Natural killer cell treated with Interleukin-12 subunit alpha and Interleukin-12 subunit beta and Interleukin-15 and Interleukin-18, amount 100 ng/mL, for 72 hours (primary cell): ENCODE data around the gene BEGAIN. TPM values are rescaled to one million over a fixed set of nuclear protein-coding genes. Genes with fewer than 3 reads are reported as not detected.
A peak's percentile ranks its signal among the peaks of the same experiment; 100 is the strongest.

Experiments
- ATAC-seq, 2 donors: fragments of 150-1000 bp; cut with Tn5 transposase in 1 of 2; sonication (Bioruptor Pico), chemical (Tn5 transposase) in 1 of 2; 2 replicates each; pipeline ENCODE4 v1.10.0; 2021
- DNase-seq: peaks from one replicate; pipeline ENCODE4 v3.0.0; 2022; ENCODE audit warnings: low spot score
- H3K27ac Mint-ChIP-seq, 2 donors: 1 replicate in 1 of 2; 2 replicates in 1 of 2; pipeline ENCODE4 v1.8.0; 2022; ENCODE audit warnings: mixed read lengths in 2 of 2, mild to moderate bottlenecking in 1 of 2, moderate library complexity in 1 of 2
- H3K27me3 Mint-ChIP-seq, 2 donors: 1 replicate in 1 of 2; 2 replicates in 1 of 2; pipeline ENCODE4 v1.8.0; 2022; ENCODE audit warnings: mixed read lengths in 2 of 2
- H3K36me3 Mint-ChIP-seq: one replicate; pipeline ENCODE4 v1.8.0; 2022; ENCODE audit warnings: mixed read lengths
- H3K4me1 Mint-ChIP-seq, 2 donors: 1 replicate in 1 of 2; 2 replicates in 1 of 2; pipeline ENCODE4 v1.8.0; 2022; ENCODE audit warnings: low read depth in 2 of 2, mixed read lengths in 2 of 2, mild to moderate bottlenecking in 1 of 2
- H3K4me3 Mint-ChIP-seq: one replicate; pipeline ENCODE4 v1.8.0; 2022; ENCODE audit warnings: mixed read lengths
- H3K9me3 Mint-ChIP-seq: 2 replicates; pipeline ENCODE4 v1.8.0; 2022; ENCODE audit warnings: mixed read lengths
- total RNA-seq, 2 donors: library from RNA; stranded (reverse); gene quantifications; one replicate each; pipeline ENCODE4 v1.2.3, GENCODE V29; 2022

Gene BEGAIN
- total RNA-seq, 2 donors from 2014 or later, result not detected

DNA sequence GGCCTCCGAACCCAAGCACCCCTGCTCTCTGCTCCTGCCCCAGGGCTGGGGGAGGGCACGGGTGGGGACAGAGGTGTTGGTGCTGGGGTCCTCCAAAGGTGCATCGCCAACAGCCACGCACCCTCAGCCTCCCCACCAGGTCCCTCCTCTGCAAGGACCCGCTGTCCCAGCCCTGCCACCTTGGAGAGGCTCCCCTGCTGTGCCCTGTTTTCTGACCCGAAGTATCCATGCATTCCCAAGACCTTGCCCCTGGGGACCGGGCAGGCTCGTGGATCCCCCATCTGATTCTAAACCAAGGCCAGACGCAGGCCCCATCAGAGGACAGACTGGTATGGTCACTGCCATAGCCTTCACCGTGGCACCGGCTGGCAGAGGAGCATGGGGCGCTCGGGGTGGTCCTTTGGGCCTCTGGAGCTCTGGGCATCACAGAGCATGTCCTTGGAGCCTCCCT is 22.7 kb upstream of the BEGAIN start:
- ATAC-seq (no peak), DNase-seq (peak; percentile 50)
- H3K27ac Mint-ChIP-seq, result no peak overlapping the region
- no peaks in the 10 kb centered on the region for H3K9me3 Mint-ChIP-seq
- no peaks in the 10 kb centered on the region for H3K36me3 Mint-ChIP-seq
- no peaks in the 10 kb centered on the region for H3K4me1 Mint-ChIP-seq
- peaks cover 0 to 7% of the 10 kb centered on the region in 2 donors for H3K27me3 Mint-ChIP-seq
- H3K4me3 Mint-ChIP-seq, result no peak overlapping the region

DNA sequence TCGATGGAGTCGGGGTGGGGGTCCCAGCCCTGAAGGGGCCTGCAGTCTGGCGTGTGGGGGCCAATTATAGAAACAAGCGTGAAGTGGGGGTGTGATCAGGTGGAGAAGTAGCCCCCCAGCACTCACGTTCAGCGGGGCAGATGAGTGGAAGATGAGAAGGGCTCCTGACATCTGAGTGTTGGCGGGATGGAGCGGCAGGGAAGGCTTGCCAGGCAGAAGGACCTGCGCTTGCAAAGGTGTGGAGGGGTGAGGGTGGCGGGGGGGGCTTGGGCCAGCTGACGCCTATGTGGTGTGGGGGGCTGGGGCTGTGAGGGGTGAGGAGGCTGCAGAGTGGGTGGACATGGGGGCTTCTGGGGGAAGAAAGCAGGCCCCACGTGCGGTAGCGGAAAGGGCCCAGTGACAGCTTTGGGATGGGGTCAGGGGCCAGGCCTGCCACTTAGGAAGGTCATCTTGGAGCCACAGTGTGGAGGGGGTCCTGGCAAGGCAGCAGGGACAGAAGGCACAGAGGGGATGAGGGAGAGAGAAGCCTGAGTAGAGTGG is 22.2 kb upstream of the BEGAIN start:
- no peak overlapping the region for H3K4me3 Mint-ChIP-seq
- H3K4me1 Mint-ChIP-seq, result no peaks in the 10 kb centered on the region
- ATAC-seq (peak in 1 of 2 donors; percentile 7), DNase-seq (peak; percentile 44)
- H3K27me3 Mint-ChIP-seq, result peaks cover 0 to 7% of the 10 kb centered on the region in 2 donors
- no peaks in the 10 kb centered on the region for H3K36me3 Mint-ChIP-seq
- no peaks in the 10 kb centered on the region for H3K9me3 Mint-ChIP-seq
- no peak overlapping the region for H3K27ac Mint-ChIP-seq

DNA sequence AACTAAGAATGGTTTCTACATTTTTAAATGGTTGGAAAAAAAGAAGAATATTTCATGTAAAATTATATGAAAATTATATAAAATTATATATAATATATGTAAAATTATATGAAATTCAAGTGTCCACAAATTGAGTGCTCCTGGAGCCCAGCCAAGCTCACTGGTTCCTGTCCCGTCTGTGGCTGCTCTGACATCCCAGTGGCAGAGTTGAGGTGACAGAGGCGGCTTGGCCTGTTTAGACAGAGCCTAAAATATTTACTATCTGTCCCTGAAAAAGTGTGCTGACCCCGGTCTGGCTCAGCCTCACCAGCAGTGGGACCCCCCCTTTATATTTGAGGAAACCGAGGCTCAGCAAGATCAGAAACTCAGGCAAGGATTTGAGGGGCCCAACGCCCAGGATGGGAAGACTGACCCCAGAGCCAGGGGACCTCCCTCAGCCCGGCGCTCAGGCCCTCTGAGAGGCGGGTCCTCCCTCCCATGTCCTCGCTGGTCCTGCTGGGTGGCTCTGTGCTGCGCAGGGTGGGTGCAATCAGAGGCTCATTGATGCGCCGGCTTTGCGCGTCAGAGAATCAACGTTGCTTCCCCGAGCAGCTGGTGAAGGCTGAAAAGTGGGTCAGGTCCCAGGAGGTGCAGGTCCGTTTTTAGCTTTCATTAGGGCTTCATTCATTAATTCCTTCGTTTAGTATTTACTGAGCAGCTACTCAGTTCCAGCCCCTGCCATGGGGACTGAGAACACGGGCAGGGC is 21.5 kb upstream of the BEGAIN start:
- ATAC-seq, result no peak
- H3K27ac Mint-ChIP-seq, result no peak overlapping the region
- H3K36me3 Mint-ChIP-seq, result no peaks in the 10 kb centered on the region

DNA sequence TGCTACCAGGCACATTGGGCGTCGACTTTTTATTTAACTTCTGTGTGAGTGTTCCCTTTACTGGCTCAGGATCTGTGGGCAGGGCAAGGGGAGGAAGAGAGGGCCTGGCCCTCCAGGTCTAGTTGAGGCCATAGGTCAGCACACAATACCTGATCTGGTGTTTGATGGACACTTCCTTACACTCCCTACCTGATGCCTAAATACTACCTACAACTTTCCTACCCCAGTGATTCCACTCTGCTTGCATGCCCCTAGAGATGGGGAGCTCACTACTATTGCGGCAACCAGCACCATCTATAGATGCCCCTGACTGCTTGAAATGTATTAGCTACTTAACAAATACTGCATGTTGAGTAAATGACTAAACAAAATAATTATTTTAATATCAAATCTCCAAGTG is 20.8 kb upstream of the BEGAIN start:
- Mint-ChIP-seq H3K4me3 (no peak overlapping the region), H3K27me3 (peaks cover 0 to 11% of the 10 kb centered on the region in 2 donors), H3K4me1 (no peaks in the 10 kb centered on the region), H3K36me3 (no peaks in the 10 kb centered on the region), H3K27ac (no peak overlapping the region), H3K9me3 (no peaks in the 10 kb centered on the region)
- DNase-seq (no peak), ATAC-seq (no peak)

More for the DNA sequence above, 21.5 kb upstream of the BEGAIN start:
- H3K4me3 Mint-ChIP-seq, result no peak overlapping the region
- H3K4me1 Mint-ChIP-seq, result no peaks in the 10 kb centered on the region
- peak; percentile 35 for DNase-seq
- peaks cover 0 to 7% of the 10 kb centered on the region in 2 donors for H3K27me3 Mint-ChIP-seq
- no peaks in the 10 kb centered on the region for H3K9me3 Mint-ChIP-seq

DNA sequence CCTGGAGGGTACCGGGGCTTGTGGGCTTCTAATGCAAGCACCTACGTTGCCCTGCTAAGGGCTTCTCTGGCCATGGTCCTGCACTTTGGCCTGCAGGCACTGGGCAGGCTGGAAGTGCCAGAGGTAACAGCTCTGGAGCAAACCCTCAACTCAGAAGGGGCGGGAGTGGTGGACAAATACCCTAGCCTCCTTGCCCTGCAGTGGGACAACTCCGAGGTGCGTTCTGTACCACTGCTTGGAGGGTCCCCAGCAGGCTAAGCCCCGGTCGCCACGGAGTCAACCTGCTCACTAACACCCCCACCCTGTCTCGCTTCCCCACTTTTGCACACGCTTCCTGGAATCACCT is 20.4 kb upstream of the BEGAIN start:
- Mint-ChIP-seq H3K36me3 (peaks cover 3% of the 10 kb centered on the region), H3K27ac (no peak overlapping the region), H3K4me3 (no peak overlapping the region), H3K4me1 (no peaks in the 10 kb centered on the region), H3K27me3 (peaks cover 3 to 13% of the 10 kb centered on the region in 2 donors), H3K9me3 (peaks cover 2% of the 10 kb centered on the region)
- peak; percentile 38 for DNase-seq
- no peak for ATAC-seq

DNA sequence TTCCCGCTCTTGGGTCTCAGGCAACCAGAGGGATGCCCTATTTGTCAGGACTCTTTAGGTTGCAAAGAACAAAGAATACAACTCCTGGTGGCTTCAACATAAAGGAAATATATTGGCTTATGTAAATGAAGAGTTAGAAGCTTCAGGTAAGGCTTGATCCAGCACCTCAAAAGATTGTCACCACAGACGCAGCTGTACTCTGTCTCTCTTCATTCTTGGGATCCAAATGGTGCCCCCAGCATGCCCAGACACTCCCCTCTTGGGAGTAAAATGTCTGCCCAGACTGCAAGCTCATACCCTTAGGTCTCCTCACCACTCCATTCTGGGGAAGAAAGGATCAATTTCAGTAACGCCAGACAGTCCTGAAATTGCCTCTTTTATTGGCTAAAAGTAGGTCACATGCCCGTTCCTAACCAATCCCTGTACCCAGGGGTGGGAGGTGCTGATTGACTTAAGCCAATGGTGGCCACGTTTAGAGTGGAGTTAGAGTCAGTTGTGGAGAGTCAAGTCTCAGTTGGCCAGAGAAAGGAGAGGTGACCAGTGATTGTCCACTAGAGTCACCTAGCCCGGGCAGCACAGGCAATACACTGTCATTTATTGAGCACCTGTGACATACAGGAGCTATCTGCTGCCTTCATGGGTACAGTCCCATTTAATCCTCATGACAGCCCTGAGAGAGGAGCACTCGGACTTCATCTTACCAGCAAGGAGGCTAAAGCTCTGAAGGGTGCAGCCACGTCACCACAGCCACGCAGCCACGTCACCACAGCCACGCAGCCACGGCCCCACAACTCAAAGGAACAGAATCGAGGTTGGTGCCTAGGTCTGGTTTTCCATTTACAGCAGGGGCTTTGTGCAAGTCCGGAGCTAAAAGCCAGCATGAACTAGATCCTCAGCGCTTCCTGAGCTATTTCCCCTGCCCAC is 19.7 kb upstream of the BEGAIN start:
- no peak for ATAC-seq
- peak; percentile 49 for DNase-seq
- Mint-ChIP-seq H3K4me1 (no peaks in the 10 kb centered on the region), H3K27me3 (peaks cover 10 to 15% of the 10 kb centered on the region in 2 donors), H3K27ac (no peak overlapping the region), H3K4me3 (no peak overlapping the region), H3K9me3 (peaks cover 5% of the 10 kb centered on the region), H3K36me3 (peaks cover 9% of the 10 kb centered on the region)

DNA sequence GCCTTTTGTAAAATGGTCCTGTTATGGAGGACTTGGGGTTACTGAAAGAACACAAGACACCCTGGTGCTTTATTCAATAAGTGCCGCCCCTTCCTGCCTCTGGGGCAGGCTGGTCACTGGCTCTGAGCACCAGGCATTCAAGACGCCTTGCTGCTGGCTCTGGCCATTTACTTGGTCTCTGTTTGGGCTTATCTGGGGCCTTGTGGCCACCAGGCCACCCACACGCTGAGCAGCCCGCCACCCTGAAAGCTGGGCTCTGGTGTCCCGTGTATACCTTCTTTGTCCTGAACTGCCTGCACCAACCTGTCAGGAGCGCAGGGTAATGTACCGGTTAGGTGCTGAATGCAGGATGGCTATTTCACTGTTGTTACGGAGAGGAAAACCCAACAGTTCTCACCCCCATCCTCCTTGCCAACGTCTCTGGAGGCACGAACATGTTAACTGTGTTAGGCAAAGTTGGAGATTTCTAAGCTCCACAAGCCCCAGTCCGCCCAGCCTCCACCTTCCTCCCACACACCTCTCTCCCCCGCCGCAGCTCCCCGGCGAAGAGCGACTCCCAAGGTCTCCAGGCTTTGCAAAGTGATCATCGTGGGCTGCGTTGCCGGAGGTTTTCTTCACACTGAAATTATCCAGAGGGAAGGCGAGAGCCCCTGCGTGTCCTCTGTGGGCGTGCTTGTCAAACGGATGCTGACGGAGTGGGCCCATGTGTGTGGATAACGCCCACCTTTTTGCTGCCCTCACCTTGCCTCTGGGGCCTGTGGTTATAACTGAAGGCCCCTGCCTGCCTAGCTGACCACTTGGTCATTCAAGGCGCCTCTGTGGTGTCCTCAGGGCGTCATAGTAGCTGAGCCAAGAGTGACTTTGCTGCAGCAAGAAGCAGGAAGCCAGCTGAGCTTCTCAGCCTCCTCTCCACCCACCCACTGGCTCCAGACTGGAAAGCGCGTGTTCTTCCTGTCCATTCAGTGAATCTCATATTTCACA is 18.8 kb upstream of the BEGAIN start:
- H3K9me3 Mint-ChIP-seq, result peaks cover 11% of the 10 kb centered on the region
- H3K4me1 Mint-ChIP-seq, result no peaks in the 10 kb centered on the region
- peak; percentile 41 for DNase-seq
- H3K27ac Mint-ChIP-seq, result no peak overlapping the region
- peaks cover 18 to 22% of the 10 kb centered on the region in 2 donors for H3K27me3 Mint-ChIP-seq
- H3K36me3 Mint-ChIP-seq, result peaks cover 17% of the 10 kb centered on the region
- H3K4me3 Mint-ChIP-seq, result no peak overlapping the region
- ATAC-seq, result no peak

DNA sequence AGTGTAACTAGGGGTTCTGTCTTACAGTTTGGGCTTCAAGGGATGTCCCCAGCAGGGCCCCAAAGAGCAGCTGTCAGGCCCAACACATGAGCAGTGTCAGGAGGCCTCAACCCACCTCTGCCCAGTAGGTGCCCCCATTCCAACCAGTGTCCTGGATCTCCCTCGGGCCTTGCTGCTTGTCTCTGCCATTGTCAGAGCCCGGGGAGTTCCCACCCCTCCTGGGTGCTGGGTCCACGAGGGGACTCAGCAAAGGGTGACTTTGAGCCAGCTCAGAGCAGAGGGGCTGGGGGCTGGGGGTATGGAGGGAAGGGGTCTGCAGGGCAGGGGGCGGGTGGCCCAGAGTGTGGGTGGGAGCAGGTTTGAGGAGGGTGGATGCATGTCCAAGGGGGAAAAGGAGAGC is 18.0 kb upstream of the BEGAIN start:
- Mint-ChIP-seq H3K9me3 (peaks cover 12% of the 10 kb centered on the region), H3K27me3 (peaks cover 25 to 26% of the 10 kb centered on the region in 2 donors), H3K36me3 (peaks cover 21% of the 10 kb centered on the region), H3K4me3 (no peak overlapping the region), H3K4me1 (no peaks in the 10 kb centered on the region), H3K27ac (no peak overlapping the region)
- DNase-seq, result no peak
- ATAC-seq, result no peak

DNA sequence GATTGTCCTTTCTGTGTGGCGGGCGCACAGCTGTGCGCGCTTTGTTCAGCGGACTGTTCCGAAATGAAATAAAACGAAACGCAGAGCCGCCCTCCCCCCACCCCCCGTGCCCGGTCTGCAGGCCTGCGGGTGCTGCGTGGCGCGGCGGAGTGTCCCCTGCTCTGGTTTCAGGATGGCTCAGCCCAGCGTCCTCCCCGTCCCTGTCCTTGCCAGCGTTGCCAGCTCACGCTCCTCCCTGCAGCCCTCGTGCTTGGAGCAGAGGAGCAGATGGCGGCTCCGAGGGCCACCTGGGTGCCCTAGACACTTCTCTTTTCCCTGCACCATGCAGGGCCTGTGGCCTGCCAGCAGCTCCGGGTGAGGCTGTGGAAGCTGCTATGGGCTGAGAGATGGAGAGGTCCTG is 17.5 kb upstream of the BEGAIN start:
- no peak for ATAC-seq
- Mint-ChIP-seq H3K27me3 (peaks cover 30 to 31% of the 10 kb centered on the region in 2 donors), H3K9me3 (peaks cover 12% of the 10 kb centered on the region), H3K4me1 (no peaks in the 10 kb centered on the region), H3K4me3 (no peak overlapping the region), H3K27ac (no peak overlapping the region), H3K36me3 (peaks cover 21% of the 10 kb centered on the region)
- no peak for DNase-seq

DNA sequence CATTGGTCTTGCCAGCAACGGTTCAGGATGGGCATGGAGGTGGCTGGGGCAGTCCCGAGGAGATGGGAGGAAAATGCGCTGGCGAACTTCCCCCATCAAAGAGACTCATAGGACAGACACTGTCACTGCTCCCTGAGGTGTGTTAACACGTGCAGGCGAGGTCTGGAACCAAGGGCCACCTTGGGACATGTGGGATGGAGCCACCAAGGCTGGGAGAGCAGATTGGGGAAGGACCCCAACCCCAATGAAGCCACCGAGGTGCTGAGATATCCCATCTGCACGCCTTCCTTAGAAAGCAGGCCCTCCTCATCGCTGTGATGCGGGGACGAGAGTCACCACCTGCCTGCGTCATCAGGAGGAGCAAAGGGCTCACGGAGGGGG is 16.9 kb upstream of the BEGAIN start:
- no peak overlapping the region for H3K27ac Mint-ChIP-seq
- H3K4me1 Mint-ChIP-seq, result no peaks in the 10 kb centered on the region
- H3K27me3 Mint-ChIP-seq, result peaks cover 36% of the 10 kb centered on the region in 2 donors
- peaks cover 21% of the 10 kb centered on the region for H3K36me3 Mint-ChIP-seq
- no peak overlapping the region for H3K4me3 Mint-ChIP-seq
- peaks cover 12% of the 10 kb centered on the region for H3K9me3 Mint-ChIP-seq
- no peak for ATAC-seq
- DNase-seq, result peak; percentile 22

DNA sequence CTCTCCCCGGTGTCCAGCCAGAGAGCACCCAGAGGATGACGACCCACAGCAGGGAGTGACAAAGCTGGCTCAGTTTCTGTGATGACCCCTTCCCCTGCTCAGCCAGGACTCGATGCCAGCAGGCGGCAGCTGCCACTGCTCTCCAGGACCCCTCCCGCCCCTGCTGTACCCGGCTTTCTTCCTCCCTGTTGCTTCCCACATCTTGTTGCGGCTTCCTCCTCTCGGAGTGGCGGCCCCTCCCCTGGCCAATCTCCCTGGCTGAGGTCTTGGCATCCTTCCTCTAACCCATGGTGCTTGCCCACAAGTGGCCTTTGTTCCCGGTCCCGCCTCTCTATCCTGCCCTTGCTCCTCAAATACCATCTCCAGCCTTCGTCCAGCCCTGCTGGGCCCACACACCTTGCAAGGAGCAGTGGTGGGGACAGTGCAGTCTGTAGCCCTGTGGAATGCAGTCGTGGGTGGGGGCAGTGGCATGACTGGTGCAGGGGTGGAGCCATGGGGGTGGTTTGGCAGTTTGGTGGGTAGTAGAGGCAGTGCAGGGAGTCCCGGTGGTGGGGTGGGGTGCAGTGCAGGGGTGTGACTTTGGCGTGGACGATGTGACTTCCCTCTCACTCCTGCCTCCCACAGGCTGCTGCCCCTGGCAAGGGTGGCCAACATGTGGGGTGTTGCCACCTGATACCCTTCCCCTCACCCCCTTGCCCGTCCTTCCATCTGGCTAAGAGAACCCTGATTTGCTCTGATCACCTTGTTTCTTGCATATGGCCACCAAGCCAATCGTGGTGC is 16.3 kb upstream of the BEGAIN start:
- Mint-ChIP-seq H3K27me3 (peaks cover 39 to 41% of the 10 kb centered on the region in 2 donors), H3K27ac (no peak overlapping the region), H3K36me3 (peaks cover 21% of the 10 kb centered on the region), H3K4me3 (no peak overlapping the region), H3K9me3 (peaks cover 12% of the 10 kb centered on the region), H3K4me1 (no peaks in the 10 kb centered on the region)
- peak; percentile 48 for DNase-seq
- peak in 1 of 2 donors; percentile 15 for ATAC-seq

DNA sequence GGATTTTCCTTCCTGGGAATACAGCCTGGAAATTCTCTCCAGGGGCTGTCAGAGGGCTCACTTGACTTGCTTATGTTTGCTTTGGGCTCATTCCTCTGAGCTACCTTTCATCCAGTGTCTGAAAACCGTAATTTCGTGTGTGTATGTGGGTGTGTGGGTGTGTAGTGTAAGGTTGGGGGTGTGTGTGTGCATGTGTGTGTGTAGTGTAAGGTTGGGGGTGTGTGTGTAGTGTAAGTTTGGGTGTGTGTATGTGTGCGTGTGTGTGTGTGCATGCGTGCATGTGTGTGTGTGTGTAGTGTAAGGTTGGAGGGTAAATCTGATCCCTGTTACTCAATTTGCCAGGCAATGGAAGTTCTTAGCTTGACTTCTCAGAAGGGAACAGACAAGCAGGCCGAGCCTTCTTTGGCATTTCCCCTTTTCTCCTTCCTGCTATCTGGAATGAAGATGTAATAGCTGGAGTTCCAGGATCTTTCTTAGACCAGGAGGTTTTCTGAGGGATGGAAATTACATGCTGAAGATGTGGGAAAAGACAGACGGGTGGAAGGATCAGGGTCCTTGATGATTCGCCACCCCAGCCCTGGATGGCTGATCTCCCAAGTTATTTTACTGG is 15.5 kb upstream of the BEGAIN start:
- H3K4me1 Mint-ChIP-seq, result no peaks in the 10 kb centered on the region
- DNase-seq (no peak), ATAC-seq (no peak)
- peaks cover 12% of the 10 kb centered on the region for H3K9me3 Mint-ChIP-seq
- H3K4me3 Mint-ChIP-seq, result no peak overlapping the region
- H3K27ac Mint-ChIP-seq, result no peak overlapping the region
- peaks cover 21% of the 10 kb centered on the region for H3K36me3 Mint-ChIP-seq
- H3K27me3 Mint-ChIP-seq, result peaks cover 39 to 46% of the 10 kb centered on the region in 2 donors
